Activated T-helper 1 cell treated with Interleukin-2 at 50 U/mL for 16 hours (primary cell): ENCODE data around the gene GNPDA1.
A peak's percentile ranks its signal among the peaks of the same experiment; 100 is the strongest.

ENCODE experiments used
- DNase-seq: peaks from one replicate; pipeline ENCODE4 v3.0.0-alpha.2; 2020; ENCODE audit warnings: low read depth

The GNPDA1 gene

GRCh38 chr5:142023836-142024235 lies 11.0 kb upstream of the GNPDA1 start:
- DNase-seq = no peak

GRCh38 chr5:142020122-142020659 lies 7.4 kb upstream of the GNPDA1 start:
- no peak for DNase-seq

- no peak for DNase-seq
Observed at GRCh38 chr5:142017832-142018427, 5.1 kb upstream of the GNPDA1 start.

GRCh38 chr5:142016556-142016955 lies 3.7 kb upstream of the GNPDA1 start:
- no peak for DNase-seq

- DNase-seq = no peak
Observed at GRCh38 chr5:142015781-142016533, 3.1 kb upstream of the GNPDA1 start.

DNA sequence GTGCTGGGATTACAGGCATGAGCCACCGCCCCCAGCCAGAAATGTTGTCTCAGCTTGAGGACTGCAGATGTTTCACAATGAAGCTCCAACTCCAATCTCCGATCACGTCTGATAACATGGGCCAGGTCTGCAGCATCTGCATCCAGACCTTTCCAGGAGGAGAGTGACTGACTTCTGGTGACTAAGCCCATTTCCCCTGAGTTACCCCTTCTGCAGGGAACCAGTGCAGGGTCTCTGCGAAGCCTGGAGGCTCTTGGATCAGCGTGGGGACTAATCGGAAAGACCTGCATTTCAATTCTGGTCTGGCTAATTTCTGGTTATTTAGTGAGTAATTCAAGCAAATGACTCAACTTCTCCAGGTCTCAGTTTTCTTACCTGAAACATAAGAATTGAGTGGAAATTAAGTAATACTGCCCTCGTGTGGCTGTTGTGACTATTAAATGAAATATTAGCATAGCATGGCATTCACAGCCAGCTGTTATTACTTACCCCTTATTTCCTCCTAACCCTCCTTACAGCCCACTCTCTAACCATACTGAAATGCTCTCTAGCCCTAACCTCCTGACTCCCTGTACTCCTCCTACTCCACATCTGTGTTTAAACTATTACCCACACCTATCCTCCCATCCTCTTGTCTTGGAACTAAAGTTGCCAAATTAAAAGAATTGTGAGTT lies 2.2 kb upstream of the GNPDA1 start:
- DNase-seq = no peak

DNA sequence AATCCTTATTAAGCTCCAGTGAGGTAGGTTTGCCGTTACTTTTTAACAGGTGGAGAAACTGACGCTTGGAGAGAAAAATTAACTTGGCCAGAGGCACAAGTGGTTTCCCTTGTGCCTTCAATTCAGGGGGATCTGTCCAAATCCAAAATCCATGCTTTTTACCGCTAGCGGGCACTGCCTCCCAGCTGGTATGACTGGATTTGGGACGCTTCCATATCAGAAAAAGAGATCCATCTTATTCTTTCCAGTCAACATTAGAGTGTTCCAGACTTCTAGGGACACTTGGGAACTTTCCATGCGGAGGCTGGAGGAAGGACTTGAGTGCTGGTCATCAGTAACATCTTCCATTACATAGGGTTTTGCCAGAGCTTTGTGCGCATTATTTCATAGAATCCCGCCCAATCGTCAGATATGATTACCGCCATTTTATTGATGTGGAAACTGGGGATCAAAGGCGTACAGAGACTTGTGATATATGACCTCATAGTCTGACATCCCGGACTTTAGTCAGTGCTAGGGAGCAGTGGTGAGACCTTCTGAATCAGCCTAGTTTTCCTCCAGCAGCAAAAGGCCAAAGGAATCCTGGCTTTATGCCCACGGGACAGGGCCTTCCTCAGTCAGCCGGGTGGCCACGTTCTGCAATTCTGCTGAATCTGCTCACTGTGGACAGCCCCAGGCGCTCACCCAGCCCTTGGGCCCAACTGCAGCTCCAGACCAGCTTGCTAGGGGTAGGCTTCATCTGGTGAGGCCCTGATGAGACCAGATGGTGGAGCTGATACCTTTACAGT lies 1.1 kb upstream of the GNPDA1 start:
- no peak for DNase-seq

DNA sequence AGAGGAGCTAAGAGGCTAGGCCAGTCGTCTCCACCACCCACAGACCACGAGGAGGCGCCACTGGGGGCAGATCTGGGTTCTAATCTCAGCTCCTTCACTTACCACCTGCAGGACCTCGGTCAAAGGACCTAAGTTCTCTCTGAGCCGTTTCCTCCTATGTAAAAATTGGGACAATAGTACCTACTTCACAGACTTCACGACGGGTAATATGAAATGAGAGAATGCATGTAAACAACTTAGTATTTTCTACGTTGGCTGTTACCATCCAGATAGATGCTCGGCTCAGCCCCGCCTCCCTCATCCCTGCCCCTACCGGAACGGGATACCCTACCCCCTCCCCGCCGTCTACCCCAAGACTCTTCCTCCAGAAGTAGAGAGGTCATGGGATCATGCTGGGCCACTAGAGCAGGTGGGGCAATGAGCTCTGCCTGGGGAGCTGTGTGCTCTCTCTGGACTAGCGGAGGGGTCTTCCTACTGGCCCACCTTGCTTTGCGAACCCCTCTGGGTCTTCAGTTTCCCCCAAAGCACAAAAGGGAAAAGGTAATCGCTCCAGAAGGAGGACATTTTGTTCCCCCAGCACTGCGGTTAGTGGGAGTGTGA lies 541 bp downstream of the GNPDA1 start:
- DNase-seq = peak; percentile 25

DNA sequence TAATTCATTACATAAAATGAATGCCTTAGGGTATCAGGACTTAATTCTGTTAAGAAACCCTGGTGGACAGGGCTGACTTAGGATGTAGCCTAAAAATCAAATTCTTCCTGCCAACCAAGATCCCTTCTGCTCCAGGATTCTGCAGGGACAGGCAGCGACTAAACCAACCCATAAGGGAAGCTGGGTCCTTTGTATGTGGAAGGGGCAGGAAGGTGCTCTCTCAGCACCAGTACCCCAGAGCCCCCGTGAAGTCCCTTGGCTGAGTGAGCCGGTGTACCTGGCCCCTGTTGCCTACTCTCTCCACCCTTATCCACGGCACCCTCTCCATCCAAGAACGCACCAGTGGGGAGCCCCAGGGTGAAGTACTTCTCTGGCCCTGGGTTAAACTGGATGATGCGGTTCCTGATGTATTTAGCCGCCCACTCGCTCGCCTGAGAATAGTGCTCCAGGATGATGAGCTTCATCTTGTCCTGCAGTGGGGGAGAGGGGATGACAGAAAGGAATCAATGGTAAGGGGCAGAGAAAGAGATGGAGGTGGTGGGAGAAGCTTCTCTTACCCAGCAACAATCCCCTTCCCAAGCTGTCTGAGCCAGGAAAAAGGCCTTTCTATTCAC lies 1.1 kb downstream of the GNPDA1 start:
- no peak for DNase-seq

GRCh38 chr5:142009886-142010285 lies 2.9 kb downstream of the GNPDA1 start:
- no peak for DNase-seq

- no peak for DNase-seq
Observed at GRCh38 chr5:142008813-142009212, 4.0 kb downstream of the GNPDA1 start.

DNA sequence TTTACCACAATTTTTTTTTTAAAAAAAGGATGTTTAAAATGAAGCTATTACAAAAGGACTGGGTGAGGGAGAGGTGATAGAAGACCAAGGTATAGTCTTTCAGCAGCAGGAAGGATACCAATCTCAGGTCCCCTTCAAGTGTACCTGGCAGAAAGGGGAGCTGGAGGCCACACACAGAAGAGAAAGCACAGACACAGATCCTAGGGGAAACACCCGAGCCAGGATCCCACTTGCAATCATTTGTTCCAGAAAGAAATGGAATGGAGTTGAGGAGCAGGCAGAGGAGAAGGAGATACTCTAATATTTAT lies 5.6 kb downstream of the GNPDA1 start:
- DNase-seq = no peak

GRCh38 chr5:142006363-142007236 lies 6.2 kb downstream of the GNPDA1 start:
- no peak for DNase-seq

DNA sequence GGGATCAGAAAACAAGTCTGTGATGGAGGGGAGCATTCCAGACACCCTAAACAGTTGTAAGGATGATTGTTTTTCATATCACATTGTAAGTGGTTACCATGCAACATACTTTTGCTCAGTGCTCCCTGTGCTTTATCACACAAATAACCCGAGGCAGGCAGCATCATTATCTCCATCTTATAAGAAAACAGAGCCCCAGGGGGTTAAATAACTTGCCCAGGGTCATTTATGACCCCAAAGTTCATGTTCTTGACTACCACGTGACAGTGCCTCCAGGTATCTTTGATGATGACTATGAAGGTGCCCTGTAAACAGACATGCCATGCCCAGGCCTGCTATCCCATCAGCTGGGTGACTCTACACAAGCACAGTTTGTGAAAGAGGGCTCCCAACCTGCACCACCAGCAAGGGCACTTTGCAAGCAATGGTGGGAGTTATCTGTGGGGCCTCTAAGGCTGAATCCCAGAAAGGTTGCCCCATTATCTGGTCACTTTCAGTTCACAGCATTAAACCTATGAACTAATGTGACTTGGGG lies 9.5 kb downstream of the GNPDA1 start:
- no peak for DNase-seq

DNA sequence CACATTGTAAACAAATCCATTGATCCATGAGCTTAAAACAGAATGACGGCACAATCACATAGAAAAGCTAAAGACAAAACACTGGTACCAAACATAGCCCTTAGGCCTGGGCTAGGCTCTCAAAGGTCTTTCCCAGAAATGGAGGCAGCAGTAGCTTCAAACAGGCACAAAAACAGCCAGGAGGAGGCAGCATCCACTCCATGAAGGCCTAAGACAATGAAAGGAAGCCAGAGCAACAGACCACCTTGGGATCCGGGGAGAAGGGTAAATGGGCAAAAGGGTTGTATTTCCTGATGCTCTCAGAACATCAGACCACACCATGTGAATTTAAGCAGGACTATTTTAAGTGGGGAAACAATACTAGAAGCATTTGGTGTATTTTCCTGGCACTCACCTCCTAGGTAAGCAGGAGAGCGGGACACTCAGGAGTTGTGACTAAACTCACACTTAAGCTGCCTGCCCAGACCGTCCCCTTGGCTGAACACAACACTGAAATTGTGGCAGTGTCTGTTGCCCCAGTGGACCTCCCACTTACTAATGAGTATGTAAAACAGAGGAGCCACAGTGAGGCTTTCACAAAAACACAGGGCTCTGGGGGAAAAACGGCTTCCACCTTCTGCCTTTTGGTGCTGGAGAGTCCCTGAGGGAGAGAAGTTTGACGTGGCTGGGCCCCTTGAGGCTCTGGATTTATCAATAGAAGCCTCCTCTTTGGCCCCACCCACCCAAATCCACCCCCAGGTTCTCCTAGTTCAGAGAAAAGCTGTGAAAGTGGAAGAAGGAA lies 11.9 kb downstream of the GNPDA1 start:
- no peak for DNase-seq

DNA sequence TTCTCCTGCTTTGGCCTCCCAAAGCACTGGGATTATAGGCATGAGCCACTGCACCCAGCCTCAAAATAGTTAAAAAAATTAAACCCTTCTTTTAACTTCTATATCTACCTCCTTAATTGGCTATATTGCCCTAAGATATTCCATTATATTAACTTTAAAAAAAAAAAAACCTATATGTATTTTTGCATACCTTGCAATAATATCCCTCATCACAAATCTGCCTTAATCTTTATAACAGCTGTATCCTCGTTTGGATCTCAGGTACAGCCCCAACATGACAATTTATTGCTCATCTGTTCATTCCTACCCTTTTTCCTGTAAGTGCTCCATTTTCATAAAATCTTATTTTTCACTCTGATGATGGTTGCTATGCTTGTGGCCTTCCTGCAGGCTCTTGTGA lies 12.7 kb downstream of the GNPDA1 start:
- DNase-seq = no peak

- DNase-seq = no peak
Observed at GRCh38 chr5:141997358-141997960, 15.4 kb downstream of the GNPDA1 start.

GRCh38 chr5:141995656-141996055 lies 17.2 kb downstream of the GNPDA1 start:
- DNase-seq = no peak

- no peak for DNase-seq
Observed at GRCh38 chr5:141994511-141995136, 18.2 kb downstream of the GNPDA1 start.
